ENCODE data around the gene FAM222B. TPM values are rescaled to one million over a fixed set of nuclear protein-coding genes. Genes with fewer than 3 reads are reported as not detected.
A peak's percentile ranks its signal among the peaks of the same experiment; 100 is the strongest.
"Not testable (repeated sequence)": the region's sequence is repeated elsewhere in the genome, so short reads cannot be mapped to it uniquely, and the experiment has no call there.

The FAM222B gene
- total RNA-seq, 2 experiments from 2014 or later: 15.4 to 17.1 TPM

GRCh38 chr17:28881533-28882056, 39.0 kb upstream of the FAM222B start:
- H3K4me1 Mint-ChIP-seq (ENCODE audit: low read depth): peaks cover 18% of the 10 kb centered on the region
- DNase-seq: no peak
- H3K36me3 Mint-ChIP-seq (ENCODE audit: low read depth): peaks cover 63% of the 10 kb centered on the region
- H3K9me3 Mint-ChIP-seq (ENCODE audit: insufficient read depth): no peaks in the 10 kb centered on the region
- H3K27ac Mint-ChIP-seq: no peak overlapping the region
- no peak for ATAC-seq
- no peaks in the 10 kb centered on the region for H3K27me3 Mint-ChIP-seq (ENCODE audit: low read depth)
- H3K4me3 Mint-ChIP-seq: no peak overlapping the region
- ChIA-PET POLR2A (interaction anchor here (1.8 to 2.5 kb wide), 2 partner anchors 10 to 12 kb away, joined by 9 read pairs; no protein-coding TSS in a partner anchor), CTCF (interaction anchor here (1.5 kb wide), 1 partner anchor 118 kb away, joined by 4 read pairs; no protein-coding TSS in a partner anchor)

- Mint-ChIP-seq H3K27me3 (ENCODE audit: low read depth) (no peaks in the 10 kb centered on the region), H3K9me3 (ENCODE audit: insufficient read depth) (no peaks in the 10 kb centered on the region), H3K4me1 (ENCODE audit: low read depth) (peaks cover 23% of the 10 kb centered on the region), H3K36me3 (ENCODE audit: low read depth) (peaks cover 59% of the 10 kb centered on the region), H3K27ac (no peak overlapping the region), H3K4me3 (no peak overlapping the region)
- CTCF ChIA-PET: interaction anchor here (0.6 kb wide), 1 partner anchor 31 kb away, joined by 3 read pairs; no protein-coding TSS in a partner anchor
- POLR2A ChIA-PET: no interaction called here
- no peak for DNase-seq
- ATAC-seq: no peak
Measured at GRCh38 chr17:28880572-28880945, 38.0 kb upstream of the FAM222B start.

GRCh38 chr17:28879886-28880571, 37.4 kb upstream of the FAM222B start:
- ATAC-seq: no peak

GRCh38 chr17:28878981-28879380, 36.4 kb upstream of the FAM222B start:
- ChIA-PET POLR2A (no interaction called here), CTCF (interaction anchor here (0.8 to 2.2 kb wide), 5 partner anchors 14 to 152 kb away, joined by 3 to 8 read pairs (median 4); partner anchors contain the start of gene FAM222B)
- Mint-ChIP-seq H3K27me3 (ENCODE audit: low read depth) (no peaks in the 10 kb centered on the region), H3K36me3 (ENCODE audit: low read depth) (peaks cover 52% of the 10 kb centered on the region), H3K4me1 (ENCODE audit: low read depth) (peaks cover 13% of the 10 kb centered on the region), H3K4me3 (no peak overlapping the region), H3K9me3 (ENCODE audit: insufficient read depth) (no peaks in the 10 kb centered on the region), H3K27ac (no peak overlapping the region)
- ATAC-seq: no peak
- DNase-seq: no peak

More at GRCh38 chr17:28879886-28880571, 37.4 kb upstream of the FAM222B start:
- ChIA-PET POLR2A (no interaction called here), CTCF (interaction anchor here (0.8 to 1.6 kb wide), 4 partner anchors 13 to 116 kb away, joined by 3 to 8 read pairs (median 4); partner anchors contain the start of gene FAM222B)
- Mint-ChIP-seq H3K36me3 (ENCODE audit: low read depth) (peaks cover 58% of the 10 kb centered on the region), H3K27ac (no peak overlapping the region), H3K4me3 (no peak overlapping the region), H3K9me3 (ENCODE audit: insufficient read depth) (no peaks in the 10 kb centered on the region), H3K4me1 (ENCODE audit: low read depth) (peaks cover 18% of the 10 kb centered on the region), H3K27me3 (ENCODE audit: low read depth) (no peaks in the 10 kb centered on the region)
- no peak for DNase-seq

GRCh38 chr17:28878158-28878910, 35.7 kb upstream of the FAM222B start:
- peaks cover 52% of the 10 kb centered on the region for H3K36me3 Mint-ChIP-seq (ENCODE audit: low read depth)
- ChIA-PET POLR2A (no interaction called here), CTCF (interaction anchor here (1.2 to 2.3 kb wide), 5 partner anchors 24 to 151 kb away, joined by 3 to 8 read pairs (median 6); partner anchors contain the start of gene FAM222B)
- DNase-seq: no peak
- H3K27ac Mint-ChIP-seq: no peak overlapping the region
- no peaks in the 10 kb centered on the region for H3K9me3 Mint-ChIP-seq (ENCODE audit: insufficient read depth)
- no peak for ATAC-seq
- no peaks in the 10 kb centered on the region for H3K27me3 Mint-ChIP-seq (ENCODE audit: low read depth)
- H3K4me1 Mint-ChIP-seq (ENCODE audit: low read depth): peaks cover 13% of the 10 kb centered on the region
- no peak overlapping the region for H3K4me3 Mint-ChIP-seq

GRCh38 chr17:28877150-28877711, 34.6 kb upstream of the FAM222B start:
- H3K27ac Mint-ChIP-seq; POLR2A ChIA-PET; H3K9me3 Mint-ChIP-seq (ENCODE audit: insufficient read depth): not testable (repeated sequence)

GRCh38 chr17:28875848-28876550, 33.4 kb upstream of the FAM222B start:
- POLR2A ChIA-PET: no interaction called here
- no peak for DNase-seq
- peaks cover 32% of the 10 kb centered on the region for H3K36me3 Mint-ChIP-seq (ENCODE audit: low read depth)
- H3K9me3 Mint-ChIP-seq (ENCODE audit: insufficient read depth): no peaks in the 10 kb centered on the region
- CTCF ChIA-PET: interaction anchor here (2.3 kb wide), 1 partner anchor 113 kb away, joined by 6 read pairs; no protein-coding TSS in a partner anchor
- peaks cover 25% of the 10 kb centered on the region for H3K4me1 Mint-ChIP-seq (ENCODE audit: low read depth)
- H3K4me3 Mint-ChIP-seq: no peak overlapping the region
- no peak for ATAC-seq
- no peak overlapping the region for H3K27ac Mint-ChIP-seq
- H3K27me3 Mint-ChIP-seq (ENCODE audit: low read depth): no peaks in the 10 kb centered on the region

More at GRCh38 chr17:28877150-28877711, 34.6 kb upstream of the FAM222B start:
- not testable (repeated sequence) for DNase-seq; H3K4me3 Mint-ChIP-seq; H3K27me3 Mint-ChIP-seq (ENCODE audit: low read depth); ATAC-seq
- Mint-ChIP-seq H3K4me1 (ENCODE audit: low read depth) (peaks cover 13% of the 10 kb centered on the region), H3K36me3 (ENCODE audit: low read depth) (peaks cover 41% of the 10 kb centered on the region)
- CTCF ChIA-PET: interaction anchor here (2.2 to 2.3 kb wide), 2 partner anchors 114 to 150 kb away, joined by 6 to 8 read pairs; no protein-coding TSS in a partner anchor

GRCh38 chr17:28874750-28875149, 32.2 kb upstream of the FAM222B start:
- POLR2A ChIA-PET: interaction anchor here (0.9 kb wide), 1 partner anchor 16 kb away, joined by 3 read pairs; no protein-coding TSS in a partner anchor
- no peak overlapping the region for H3K27ac Mint-ChIP-seq
- CTCF ChIA-PET: interaction anchor here (1.0 to 1.9 kb wide), 3 partner anchors 21 to 111 kb away, joined by 4 to 6 read pairs (median 5); no protein-coding TSS in a partner anchor
- no peaks in the 10 kb centered on the region for H3K27me3 Mint-ChIP-seq (ENCODE audit: low read depth)
- peaks cover 20% of the 10 kb centered on the region for H3K36me3 Mint-ChIP-seq (ENCODE audit: low read depth)
- no peaks in the 10 kb centered on the region for H3K9me3 Mint-ChIP-seq (ENCODE audit: insufficient read depth)
- ATAC-seq: no peak
- no peak overlapping the region for H3K4me3 Mint-ChIP-seq
- DNase-seq: no peak
- H3K4me1 Mint-ChIP-seq (ENCODE audit: low read depth): peaks cover 26% of the 10 kb centered on the region

GRCh38 chr17:28873839-28874238, 31.2 kb upstream of the FAM222B start:
- ATAC-seq: no peak
- H3K36me3 Mint-ChIP-seq (ENCODE audit: low read depth): peaks cover 11% of the 10 kb centered on the region
- no peak for DNase-seq
- no peak overlapping the region for H3K27ac Mint-ChIP-seq
- CTCF ChIA-PET: interaction anchor here (1.0 to 1.9 kb wide), 2 partner anchors 22 to 110 kb away, joined by 4 to 5 read pairs; no protein-coding TSS in a partner anchor
- POLR2A ChIA-PET: no interaction called here
- H3K4me3 Mint-ChIP-seq: no peak overlapping the region
- H3K4me1 Mint-ChIP-seq (ENCODE audit: low read depth): peaks cover 26% of the 10 kb centered on the region
- H3K27me3 Mint-ChIP-seq (ENCODE audit: low read depth): no peaks in the 10 kb centered on the region
- H3K9me3 Mint-ChIP-seq (ENCODE audit: insufficient read depth): no peaks in the 10 kb centered on the region

- peak overlapping the region; percentile 97 for H3K27ac Mint-ChIP-seq
- ATAC-seq: peak; percentile 99
- H3K27me3 Mint-ChIP-seq (ENCODE audit: low read depth): no peaks in the 10 kb centered on the region
- no peak overlapping the region for H3K4me3 Mint-ChIP-seq
- peak; percentile 76 for DNase-seq
- peaks cover 16% of the 10 kb centered on the region for H3K4me1 Mint-ChIP-seq (ENCODE audit: low read depth)
- no peaks in the 10 kb centered on the region for H3K9me3 Mint-ChIP-seq (ENCODE audit: insufficient read depth)
- no peaks in the 10 kb centered on the region for H3K36me3 Mint-ChIP-seq (ENCODE audit: low read depth)
- CTCF ChIA-PET: interaction anchor here (0.6 to 3.5 kb wide), 15 partner anchors 9 to 144 kb away, joined by 3 to 32 read pairs (median 4); partner anchors contain the start of genes DHRS13, FAM222B, FLOT2 and TLCD1
- POLR2A ChIA-PET: interaction anchor here (0.6 to 1.7 kb wide), 14 partner anchors 9 to 750 kb away, joined by 3 to 11 read pairs (median 5); partner anchors contain the start of genes DHRS13 and FAM222B
Measured at GRCh38 chr17:28871056-28871579, 28.5 kb upstream of the FAM222B start.
